NCI-H460 (cell line): ENCODE results near the gene TBL1XR1. TPM values are rescaled to one million over a fixed set of nuclear protein-coding genes. Genes with fewer than 3 reads are reported as not detected.

Source experiments
- DNase-seq: peaks from one replicate; pipeline ENCODE4 v3.0.0-alpha.2; 2016; ENCODE audit warnings: low read depth; ENCODE audit errors: extremely low read depth
- total RNA-seq: library from RNA; depleted of rRNA; stranded (reverse); fragments of >200 nt; shearing (Covaris generic); gene quantifications from 2 replicates; pipeline ENCODE4 v1.2.3, GENCODE V29; 2014

The TBL1XR1 gene
- total RNA-seq, 1 experiment from 2014 or later, result 90.5 TPM

DNA sequence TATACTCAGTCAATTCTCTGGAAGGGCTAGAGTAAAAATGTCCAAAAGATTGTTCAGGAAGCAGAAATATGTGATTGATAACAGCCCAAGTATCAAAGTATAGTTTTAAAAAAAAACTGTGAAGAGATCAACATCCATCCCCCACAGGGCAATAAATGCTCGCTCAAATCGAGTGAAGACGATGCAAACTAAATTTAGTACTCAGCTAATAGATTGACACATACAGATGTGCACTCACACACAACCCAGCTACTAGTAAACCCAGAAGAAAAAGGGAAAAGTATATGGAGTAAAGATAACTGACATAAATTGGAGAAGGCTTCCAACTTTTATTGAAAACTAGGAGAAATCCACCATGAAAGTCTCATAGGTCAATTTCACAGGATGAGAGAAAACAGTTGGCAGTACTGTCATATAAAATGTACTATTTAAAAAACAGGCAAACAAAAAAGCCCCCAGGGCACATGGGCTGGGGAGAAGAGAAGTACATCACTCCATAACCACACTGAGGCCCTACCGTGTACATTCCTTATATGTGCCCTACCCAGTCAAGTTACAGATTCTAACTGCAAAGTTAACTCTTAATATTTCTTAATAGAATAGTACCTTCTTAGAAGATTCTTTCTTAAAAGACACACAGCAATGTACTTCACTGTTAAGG lies 125.7 kb downstream of the TBL1XR1 start:
- DNase-seq, result no peak

DNA sequence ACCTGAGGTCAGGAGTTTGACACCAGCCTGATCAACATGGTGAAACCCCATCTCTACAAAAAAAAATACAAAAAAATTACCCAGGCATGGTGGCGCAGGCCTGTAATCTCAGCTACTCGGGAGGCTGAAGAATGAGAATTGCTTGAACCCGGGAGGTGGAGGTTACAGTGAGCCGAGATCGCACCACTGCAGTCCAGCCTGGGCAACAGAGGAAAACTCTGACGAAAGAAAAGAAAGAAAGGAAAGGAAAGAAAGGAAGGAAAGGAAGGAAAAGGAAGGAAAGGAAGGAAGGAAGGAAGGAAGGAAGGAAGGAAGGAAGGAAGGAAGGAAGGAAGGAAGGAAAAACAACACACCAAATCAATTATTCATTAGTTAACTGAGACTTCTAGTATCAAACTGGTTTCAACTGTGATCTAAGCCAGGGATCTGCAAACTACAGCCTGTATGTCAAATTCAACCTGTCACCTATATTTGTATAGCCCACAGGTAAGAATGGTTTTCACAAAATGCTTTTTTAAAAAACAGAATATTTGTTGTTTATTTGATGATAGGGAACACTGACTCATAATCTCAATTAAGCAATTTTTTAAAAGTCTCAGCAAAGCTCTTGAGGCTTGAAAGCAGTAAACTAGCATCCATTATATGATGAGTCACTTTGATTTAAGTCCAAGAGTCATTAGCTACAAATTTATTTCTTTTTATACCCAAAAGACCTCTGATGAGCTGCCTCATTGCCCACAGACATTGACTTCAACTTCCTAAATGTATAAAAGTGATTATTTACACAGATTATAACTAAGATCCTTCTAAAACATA lies 127.6 kb downstream of the TBL1XR1 start:
- DNase-seq, result no peak

DNA sequence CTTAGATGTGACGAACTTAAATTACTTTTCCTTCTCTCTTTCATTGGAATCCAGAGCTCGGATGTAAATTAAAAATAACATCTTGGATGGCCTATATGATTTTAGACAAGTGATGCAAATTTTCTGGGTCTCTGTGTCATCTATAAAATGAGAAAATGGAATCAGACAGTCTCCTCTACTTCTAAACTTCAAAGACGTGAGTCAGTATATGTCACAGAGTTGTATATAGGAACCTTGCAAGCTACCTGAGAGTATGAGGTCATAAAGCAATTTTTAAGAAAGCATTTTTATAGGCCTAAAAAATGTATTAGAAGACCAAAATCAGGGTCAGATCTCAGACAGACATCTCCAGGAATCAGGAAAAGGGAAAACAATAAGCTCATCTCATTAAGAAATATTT lies 128.3 kb downstream of the TBL1XR1 start:
- no peak for DNase-seq

- no peak for DNase-seq
Observed at GRCh38 chr3:177066068-177066467, 131.2 kb downstream of the TBL1XR1 start.

GRCh38 chr3:177065285-177066033 lies 131.8 kb downstream of the TBL1XR1 start:
- DNase-seq, result no peak

- no peak for DNase-seq
Observed at GRCh38 chr3:177062052-177062732, 135.1 kb downstream of the TBL1XR1 start.

DNA sequence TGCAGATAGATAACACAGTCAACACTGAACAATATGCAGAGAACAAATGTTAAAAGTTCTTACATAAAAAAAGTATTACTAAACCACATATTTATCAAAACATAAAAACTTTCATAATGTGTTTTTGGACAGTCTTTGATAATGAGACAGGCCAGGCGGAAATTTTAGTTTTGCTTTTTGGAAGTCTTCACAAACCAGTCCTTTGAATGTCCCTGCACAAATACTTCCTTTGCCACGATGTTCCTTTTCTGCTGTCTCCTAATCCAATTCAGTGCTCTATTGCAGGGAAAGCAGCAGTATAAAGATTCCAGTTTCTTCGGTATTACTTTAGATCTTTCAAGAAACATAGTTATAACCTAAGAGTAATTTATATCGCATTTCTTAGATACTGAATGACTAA lies 135.9 kb downstream of the TBL1XR1 start:
- DNase-seq, result no peak

DNA sequence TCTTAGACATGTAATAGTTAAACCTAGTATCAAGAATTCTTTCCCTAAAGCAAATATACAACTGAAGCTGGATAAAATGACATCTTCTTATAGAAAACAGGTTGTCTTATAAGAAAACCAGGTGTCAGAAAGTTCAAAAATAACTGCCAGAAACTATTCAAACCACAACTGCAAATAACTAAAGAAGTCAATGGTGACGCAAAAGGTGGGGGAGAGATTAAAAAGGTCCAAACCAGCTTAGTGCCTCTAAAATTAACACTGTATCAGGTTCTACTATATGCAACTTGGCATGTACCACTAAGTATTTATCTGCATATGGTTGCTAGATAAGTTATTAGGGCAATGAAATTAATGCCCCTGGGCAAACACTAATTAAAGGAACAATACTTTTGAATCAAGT lies 136.8 kb downstream of the TBL1XR1 start:
- no peak for DNase-seq

DNA sequence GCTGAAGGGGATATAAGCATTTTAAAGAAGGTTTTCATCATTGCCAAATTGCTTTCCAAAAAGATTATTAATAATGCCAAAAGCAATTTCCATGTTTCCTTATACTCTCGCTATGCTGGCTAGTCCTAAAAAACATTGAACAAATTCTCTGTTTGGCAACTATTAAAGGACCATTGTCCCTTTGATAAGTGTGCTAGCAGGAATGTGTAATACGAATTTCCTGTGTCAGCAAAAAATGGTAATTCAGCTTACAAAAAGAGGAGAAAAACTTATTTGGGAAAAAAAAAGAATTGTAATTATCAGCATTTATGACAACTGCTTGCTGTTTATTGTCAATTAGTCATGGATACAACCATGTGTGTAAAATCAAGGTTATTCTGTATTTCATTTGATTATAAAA lies 138.6 kb downstream of the TBL1XR1 start:
- no peak for DNase-seq

DNA sequence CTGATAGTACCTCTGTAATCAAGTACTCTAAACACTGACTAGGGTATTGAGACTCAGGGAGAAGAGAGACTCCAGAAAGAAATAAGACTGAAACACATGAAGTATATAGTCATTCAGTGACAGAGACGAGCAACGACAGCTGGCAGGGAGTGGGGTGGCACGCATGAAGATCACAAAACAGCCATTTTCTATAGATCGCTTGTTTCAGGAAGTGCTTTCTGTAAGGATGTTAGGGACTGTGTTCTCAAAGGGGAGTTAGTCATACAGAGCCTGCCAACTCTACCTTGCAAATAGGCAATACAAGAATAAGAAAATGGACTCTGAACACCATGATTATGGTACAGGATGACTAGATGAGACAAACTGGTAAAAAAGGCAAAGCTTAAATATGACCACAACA lies 139.5 kb downstream of the TBL1XR1 start:
- DNase-seq, result no peak

DNA sequence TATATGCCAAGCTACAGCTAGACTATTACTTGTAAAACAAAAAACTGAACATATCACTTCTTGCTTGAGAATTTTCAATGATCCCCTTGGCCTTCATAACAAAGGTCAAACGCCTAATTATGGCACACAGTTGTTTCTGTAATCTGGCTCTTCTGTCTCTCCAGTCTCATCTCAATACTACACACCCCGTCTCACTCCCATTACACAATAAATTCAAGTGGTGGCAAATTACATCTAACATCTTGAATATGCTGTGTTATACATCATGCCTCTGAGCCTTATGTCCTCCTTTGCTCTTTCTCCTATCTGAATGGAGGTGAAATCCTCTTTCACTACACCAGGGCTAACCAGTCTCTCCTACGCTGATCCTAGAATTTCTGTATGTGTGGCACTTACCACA lies 140.4 kb downstream of the TBL1XR1 start:
- DNase-seq, result no peak

DNA sequence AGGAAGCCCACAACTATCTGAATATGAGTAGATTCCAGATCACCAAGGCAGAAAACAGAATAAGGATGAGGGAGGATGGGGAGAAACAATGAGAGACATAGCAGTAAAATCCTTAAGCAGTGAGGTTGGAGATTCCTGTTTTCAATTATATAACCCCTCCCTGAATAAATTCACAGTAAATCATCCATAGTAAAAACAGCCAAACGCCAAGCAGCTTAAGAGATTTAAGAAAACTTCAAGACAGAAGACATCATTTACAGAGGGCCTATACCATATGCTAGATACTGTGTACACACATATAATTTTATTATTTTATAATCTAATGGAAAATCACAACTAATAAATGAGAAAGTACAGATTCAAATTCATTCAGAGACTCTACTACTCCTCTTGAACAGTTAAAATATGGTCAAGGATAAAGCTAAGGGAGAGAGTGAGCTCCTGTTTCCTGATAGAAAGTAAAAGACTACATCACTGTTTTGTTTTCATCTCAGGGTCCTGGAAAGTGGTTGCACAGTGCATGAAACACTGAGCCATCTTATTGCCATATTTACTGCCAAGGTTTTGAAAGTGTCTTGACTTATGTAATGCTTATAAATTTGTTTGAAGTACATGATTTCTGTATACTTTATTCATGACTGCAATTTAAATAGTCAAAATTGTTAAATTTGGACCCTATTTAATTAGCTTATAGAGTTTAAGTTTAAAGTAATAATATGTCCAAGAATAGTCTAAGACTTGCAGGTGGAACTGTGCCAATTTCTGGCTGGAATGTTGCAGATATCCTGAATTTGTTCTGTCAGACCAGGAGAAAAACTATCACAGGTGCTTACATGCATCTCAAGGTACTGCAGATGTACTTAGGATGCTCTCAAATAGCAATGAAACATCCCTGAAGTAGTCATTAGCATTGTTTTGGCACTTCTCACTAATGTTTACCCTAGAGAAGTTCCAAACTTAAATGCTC lies 141.4 kb downstream of the TBL1XR1 start:
- DNase-seq, result no peak

DNA sequence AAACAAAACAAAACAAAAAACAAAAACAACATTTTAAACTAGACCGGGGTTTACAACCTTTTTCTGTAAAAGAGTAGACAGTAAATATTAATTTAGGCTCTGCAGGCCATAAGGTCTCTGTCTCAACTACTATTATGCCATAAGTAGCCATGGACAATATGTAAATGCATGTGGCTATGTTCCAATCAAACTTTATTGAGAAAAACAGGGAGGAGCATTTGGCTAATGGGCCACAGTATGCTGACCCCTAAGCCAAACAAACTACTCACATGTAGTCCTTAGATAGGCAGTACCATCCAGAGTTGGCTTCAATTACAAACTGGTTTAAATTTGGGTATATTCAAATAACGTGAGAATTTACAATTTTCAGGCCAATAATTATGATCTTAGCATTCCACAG lies 144.2 kb downstream of the TBL1XR1 start:
- no peak for DNase-seq

DNA sequence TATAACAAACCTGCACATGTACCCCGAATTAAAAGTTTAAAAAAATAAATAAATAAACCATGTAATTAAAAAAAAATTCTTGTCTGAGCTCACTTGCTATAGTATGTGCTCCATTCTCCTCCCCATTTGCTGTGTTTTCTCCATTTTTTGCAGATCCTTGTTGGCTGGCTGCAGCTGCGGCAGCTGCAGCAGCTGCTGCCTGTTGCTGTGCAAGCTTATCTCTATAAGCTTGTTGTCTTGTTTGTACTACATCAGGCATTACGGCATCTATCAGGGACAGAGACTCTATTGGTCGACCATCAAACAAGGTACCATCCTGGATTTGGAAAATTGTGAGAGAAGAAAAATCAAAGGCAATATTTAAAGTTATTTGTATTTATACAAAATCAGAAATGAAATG lies 145.9 kb downstream of the TBL1XR1 start:
- no peak for DNase-seq

- peak; percentile 52 for DNase-seq
Observed at GRCh38 chr3:177050501-177051237, 146.6 kb downstream of the TBL1XR1 start.

DNA sequence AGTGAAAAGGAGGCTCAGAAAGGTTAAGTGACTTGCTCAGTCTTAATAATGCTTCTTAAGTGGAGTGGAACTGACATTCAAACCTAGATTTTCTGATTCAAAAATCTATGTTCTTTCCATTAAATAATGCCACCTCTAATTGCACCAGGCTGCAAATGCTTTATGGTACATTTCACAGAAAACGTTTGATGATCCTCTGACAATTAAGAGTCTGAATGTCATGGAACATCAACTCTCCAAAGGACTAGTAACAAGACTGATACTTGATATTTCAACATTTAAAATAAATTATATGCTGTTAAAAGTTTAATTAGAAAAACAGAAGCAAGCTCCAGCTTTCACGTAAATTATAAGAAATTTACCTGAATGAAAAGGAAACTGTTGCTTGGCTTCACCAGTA lies 151.5 kb downstream of the TBL1XR1 start:
- no peak for DNase-seq

- no peak for DNase-seq
Observed at GRCh38 chr3:177045222-177045621, 152.1 kb downstream of the TBL1XR1 start.

DNA sequence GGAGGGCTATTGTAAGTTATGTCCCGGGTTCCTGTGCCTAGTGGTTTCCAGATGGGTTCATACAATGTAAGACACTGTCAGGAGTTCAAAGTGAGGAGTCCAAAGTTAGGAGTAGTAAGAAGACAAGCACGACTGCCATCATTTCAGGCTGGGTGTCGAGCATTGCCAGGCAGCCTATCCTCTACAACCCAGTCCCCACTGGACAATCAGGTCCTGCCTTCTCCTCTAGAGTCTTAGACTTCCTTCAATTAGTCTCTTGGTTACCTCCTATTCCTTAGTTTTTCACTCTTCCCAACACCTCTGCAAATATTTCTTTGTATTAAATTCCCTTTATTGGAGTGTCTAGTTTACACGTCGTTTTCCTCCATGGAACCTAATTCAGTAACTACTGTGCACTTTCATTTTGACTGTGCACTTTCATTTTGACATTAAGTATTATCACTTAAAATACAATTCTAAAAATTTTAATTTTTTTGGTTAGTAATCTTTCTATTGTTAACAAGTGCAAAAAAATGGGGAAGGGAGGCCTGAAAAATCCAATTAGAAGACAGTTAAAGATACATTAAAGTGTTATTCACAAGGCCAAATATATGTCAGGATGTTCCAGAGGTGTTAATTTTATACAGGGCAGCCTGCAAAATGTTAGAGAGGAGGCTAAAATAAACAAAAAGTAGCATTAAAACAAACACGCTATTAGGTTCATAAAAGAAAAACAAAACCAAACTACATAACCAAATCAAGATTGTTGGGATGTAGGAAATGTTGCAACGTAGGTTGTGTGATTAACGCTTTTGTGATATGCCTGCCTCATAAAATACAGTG lies 155.3 kb downstream of the TBL1XR1 start:
- no peak for DNase-seq
